Astrocyte of the cerebellum (primary cell): Measurements from ENCODE around the gene CRYGS.

Source experiments
- DNase-seq: peaks from one replicate; pipeline ENCODE4 v3.0.0-alpha.2; 2011; ENCODE audit warnings: low read depth
- H3K4me3 ChIP-seq: 2 replicates; pipeline ENCODE4 v1.5.1; 2011; ENCODE audit warnings: mild to moderate bottlenecking, low read depth, low read length, moderate library complexity
- in situ Hi-C: cut with HindIII; loops from 2 replicates; pipeline ENCODE4 v1.10.0; 2017; ENCODE audit warnings: low sequenced_read_pairs
- TF ChIP-seq, protein P1 (sequence below): IDR thresholded peaks from 2 replicates; pipeline ENCODE4 v1.5.1; 2012; ENCODE audit warnings: low read length, low read depth, moderate library complexity, mild to moderate bottlenecking; ENCODE audit errors: missing control alignments

CRYGS gene

DNA sequence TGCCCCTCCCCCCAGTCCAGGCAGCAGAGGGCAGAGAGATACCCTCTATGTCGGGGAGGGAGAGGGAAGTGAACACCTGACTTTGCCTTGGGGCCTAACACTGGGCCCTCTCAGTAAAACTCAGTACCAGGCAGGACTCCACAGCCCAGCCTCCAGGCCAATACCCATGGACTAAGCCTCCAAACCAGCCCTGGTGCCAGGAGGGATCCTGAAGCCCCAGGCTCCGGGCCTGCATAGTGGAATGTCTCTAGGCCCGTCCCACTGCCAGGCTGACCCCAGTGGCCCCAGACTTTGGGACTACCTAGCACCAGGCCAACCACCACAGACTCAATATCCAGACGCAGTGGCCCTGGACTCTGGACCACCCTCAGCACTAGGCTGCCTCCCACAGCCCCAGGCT is 46.6 kb downstream of the CRYGS start:
- in situ Hi-C loops: no loop called here
- TF ChIP-seq, protein P1, sequence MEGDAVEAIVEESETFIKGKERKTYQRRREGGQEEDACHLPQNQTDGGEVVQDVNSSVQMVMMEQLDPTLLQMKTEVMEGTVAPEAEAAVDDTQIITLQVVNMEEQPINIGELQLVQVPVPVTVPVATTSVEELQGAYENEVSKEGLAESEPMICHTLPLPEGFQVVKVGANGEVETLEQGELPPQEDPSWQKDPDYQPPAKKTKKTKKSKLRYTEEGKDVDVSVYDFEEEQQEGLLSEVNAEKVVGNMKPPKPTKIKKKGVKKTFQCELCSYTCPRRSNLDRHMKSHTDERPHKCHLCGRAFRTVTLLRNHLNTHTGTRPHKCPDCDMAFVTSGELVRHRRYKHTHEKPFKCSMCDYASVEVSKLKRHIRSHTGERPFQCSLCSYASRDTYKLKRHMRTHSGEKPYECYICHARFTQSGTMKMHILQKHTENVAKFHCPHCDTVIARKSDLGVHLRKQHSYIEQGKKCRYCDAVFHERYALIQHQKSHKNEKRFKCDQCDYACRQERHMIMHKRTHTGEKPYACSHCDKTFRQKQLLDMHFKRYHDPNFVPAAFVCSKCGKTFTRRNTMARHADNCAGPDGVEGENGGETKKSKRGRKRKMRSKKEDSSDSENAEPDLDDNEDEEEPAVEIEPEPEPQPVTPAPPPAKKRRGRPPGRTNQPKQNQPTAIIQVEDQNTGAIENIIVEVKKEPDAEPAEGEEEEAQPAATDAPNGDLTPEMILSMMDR: no peak
- H3K4me3 ChIP-seq: no peak overlapping the region
- no peak for DNase-seq

DNA sequence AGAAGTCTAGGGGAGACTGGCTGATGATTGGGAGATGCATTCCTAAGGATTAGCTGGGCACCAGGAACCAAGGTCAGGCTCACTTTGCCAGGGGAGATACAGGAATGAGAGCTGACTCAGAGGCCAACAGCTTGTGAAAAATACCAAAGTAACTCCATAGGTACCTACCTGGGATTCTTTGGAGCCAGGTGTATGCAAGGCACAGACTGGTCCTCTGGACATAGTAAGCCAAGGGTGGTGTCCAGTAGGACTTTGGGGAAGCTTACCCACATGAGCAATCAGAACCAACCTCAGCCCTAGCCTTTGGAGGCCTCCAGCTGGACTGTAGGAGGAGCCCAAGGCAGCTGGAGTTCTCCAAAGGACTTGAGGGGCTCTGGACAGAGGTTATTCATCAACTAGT is 47.5 kb downstream of the CRYGS start:
- TF ChIP-seq, protein P1: no peak
- no peak overlapping the region for H3K4me3 ChIP-seq
- in situ Hi-C loops: no loop called here
- DNase-seq: no peak

DNA sequence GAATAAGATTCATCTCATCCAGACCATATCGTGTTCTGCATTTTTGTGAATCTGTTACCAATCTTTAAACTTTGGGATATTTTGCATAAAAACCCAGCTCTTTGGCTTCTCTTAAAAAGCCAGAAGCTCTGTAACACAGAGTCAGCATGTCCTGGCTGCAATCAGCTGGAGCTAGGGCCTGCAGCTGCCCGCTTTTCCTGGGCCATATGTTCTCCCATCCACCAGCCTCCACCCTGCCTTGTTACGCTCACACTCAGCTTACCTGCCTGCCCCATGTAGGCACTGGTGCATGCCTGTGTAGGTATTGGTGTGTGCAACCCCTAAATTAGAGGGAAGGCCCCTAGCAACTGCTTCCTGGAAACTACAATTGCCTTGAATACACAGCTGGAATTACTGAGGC is 48.2 kb downstream of the CRYGS start:
- H3K4me3 ChIP-seq: no peak overlapping the region
- TF ChIP-seq, protein P1: no peak
- in situ Hi-C loops: no loop called here

DNA sequence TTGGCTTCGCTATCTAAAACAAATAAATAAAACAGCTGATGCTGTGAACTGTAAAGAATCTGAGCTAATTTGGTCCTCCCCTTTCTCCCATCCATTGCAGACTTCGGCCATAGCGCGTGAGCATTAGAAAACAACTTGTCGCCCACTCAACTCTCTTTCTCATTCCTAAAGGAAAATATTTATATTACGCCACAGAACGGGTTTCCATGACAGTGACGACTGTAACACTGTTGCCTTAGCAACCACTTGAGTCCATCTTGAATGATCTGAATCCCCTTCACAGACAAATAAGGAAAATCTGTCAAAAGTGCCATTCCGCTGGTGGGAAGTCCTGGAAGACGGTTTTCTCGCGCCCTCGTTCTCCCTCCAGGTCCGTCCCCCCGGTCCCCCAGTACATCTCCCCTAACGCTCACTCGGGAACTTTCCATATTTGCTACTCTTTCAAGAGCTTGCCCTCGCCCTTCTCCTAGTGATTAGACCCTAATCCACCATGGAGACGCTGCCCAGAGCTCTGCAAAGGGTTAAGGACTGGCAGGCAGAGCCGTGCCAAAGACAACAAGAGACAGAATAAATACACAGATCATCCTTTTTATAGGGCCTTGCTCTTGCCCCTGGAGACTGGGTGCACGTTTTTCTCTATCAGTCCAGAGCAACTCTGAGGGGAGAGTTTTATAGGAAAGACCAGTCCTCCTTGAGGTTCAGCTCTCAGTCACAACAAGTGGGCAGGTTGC is 50.5 kb downstream of the CRYGS start:
- in situ Hi-C loops: no loop called here
- no peak for DNase-seq
- TF ChIP-seq, protein P1: no peak

More for the DNA sequence above, 48.2 kb downstream of the CRYGS start:
- DNase-seq: no peak

DNA sequence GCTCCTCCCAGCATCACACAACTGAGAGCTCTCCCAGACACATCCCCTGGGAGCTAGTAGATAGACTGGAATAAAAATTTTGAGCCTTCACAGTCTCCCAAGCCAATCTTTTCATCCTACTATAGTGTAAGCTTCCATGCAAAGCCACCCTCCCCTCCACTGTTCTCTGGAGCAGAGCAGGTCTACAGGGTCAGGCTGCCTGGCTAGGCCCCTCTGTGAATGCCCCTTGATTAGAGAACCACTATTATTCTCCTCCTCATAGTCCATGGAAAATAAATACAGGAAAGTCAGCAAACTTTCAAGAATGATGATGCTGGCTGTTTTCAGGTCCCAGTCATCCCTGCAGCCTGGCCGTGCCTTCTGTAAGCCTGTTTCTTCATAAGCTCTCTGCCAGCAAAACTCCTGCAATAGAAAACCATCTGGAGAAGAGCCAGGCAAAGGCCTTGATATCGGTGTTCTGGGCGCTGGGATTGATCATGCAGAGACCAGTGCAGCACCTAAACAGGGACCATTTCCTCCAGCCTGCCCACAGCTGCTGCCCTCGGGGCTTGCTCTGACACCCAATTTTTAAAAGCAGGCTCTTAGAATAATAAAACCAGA is 51.7 kb downstream of the CRYGS start:
- in situ Hi-C loops: no loop called here
- DNase-seq: no peak
- H3K4me3 ChIP-seq: no peak overlapping the region
- TF ChIP-seq, protein P1: no peak

More for the DNA sequence above, 50.5 kb downstream of the CRYGS start:
- no peak overlapping the region for H3K4me3 ChIP-seq

DNA sequence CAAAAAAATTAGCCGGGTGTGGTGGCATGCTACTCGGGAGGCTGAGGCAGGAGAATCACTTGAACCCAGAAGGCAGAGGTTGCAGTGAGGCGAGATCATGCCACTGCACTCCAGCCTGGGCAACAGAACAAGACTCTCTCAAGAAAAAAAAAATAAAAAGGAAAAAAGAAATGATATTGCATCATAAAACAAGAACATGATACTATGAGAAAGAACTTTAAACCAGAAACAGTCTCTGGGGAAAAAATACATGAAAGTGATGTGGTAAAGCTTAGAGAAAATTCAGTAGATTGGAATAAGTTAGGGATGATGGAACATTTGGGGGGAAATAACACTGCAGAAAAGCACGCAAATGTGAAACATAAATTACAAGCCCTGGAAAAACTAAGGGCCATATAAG is 54.7 kb downstream of the CRYGS start:
- TF ChIP-seq, protein P1: no peak
- no peak for DNase-seq
- no peak overlapping the region for H3K4me3 ChIP-seq
- in situ Hi-C loops: no loop called here
